Thyroid gland (tissue), 4 donors: ENCODE measurements around the gene AGTPBP1.

Experiments
- CTCF ChIP-seq, 6 experiments: fragments of 200-600 bp in 3 of 6; fragments of 450-650 bp in 3 of 6; sonication (generic) in 3 of 6; IDR thresholded peaks; one replicate each; pipeline ENCODE4 v1.5.1; 2016 to 2019; ENCODE audit warnings: antibody characterized with exemption in 6 of 6, mild to moderate bottlenecking in 2 of 6, inconsistent platforms in 1 of 6, moderate library complexity in 1 of 6
- POLR2A ChIP-seq, 2 donors: fragments of 450-650 bp; IDR thresholded peaks; one replicate each; pipeline ENCODE4 v1.6.1; 2017; ENCODE audit warnings: antibody characterized with exemption in 2 of 2, mild to moderate bottlenecking in 2 of 2, moderate library complexity in 1 of 2

- TF ChIP-seq CTCF (IDR thresholded peaks at IDR 0.05), result no peak
- no peak for TF ChIP-seq POLR2A (IDR thresholded peaks at IDR 0.05)
These were observed 1.0 kb downstream of the AGTPBP1 start for GRCh38 chr9:85740787-85741094.
